Activated naive CD8-positive, alpha-beta T cell treated with anti-CD3 and anti-CD28 coated beads, Interleukin-2, amount 10 ng/mL, durations not matched to agents 7 days and 5 days (primary cell): ENCODE measurements around the gene RBMS1. TPM values are rescaled to one million over a fixed set of nuclear protein-coding genes. Genes with fewer than 3 reads are reported as not detected.

Source experiments
- ATAC-seq: fragments of 150-1000 bp; cut with Tn5 transposase; one replicate; pipeline ENCODE4 v1.10.0; 2021; ENCODE audit warnings: low read depth, moderate library complexity
- POLR2A ChIA-PET: fragments of 350-600 bp; sonication (Branson Sonifier 250); formaldehyde crosslinking; loops from one replicate; lab custom pipeline; 2021; ENCODE audit warnings: antibody characterized with exemption; lab: Charles Lee
- DNase-seq: peaks from one replicate; pipeline ENCODE4 v3.0.0; 2021
- H3K27ac Mint-ChIP-seq: one replicate; pipeline ENCODE4 v1.8.0; 2022; ENCODE audit warnings: mild to moderate bottlenecking, mixed read lengths
- H3K27me3 Mint-ChIP-seq: one replicate; pipeline ENCODE4 v1.8.0; 2022; ENCODE audit warnings: mild to moderate bottlenecking, moderate library complexity, mixed read lengths
- H3K36me3 Mint-ChIP-seq: one replicate; pipeline ENCODE4 v1.8.0; 2021; ENCODE audit warnings: mild to moderate bottlenecking, mixed read lengths
- H3K4me1 Mint-ChIP-seq: one replicate; pipeline ENCODE4 v1.8.0; 2021; ENCODE audit warnings: mixed read lengths
- H3K4me3 Mint-ChIP-seq: one replicate; pipeline ENCODE4 v1.8.0; 2022; ENCODE audit warnings: mild to moderate bottlenecking, moderate library complexity, mixed read lengths
- H3K9me3 Mint-ChIP-seq: one replicate; pipeline ENCODE4 v1.8.0; 2021; ENCODE audit warnings: mixed read lengths
- total RNA-seq, 2 experiments: library from RNA; stranded (reverse); gene quantifications; one replicate each; pipeline ENCODE4 v1.2.3, GENCODE V29; 2021

The RBMS1 gene
- total RNA-seq, 2 experiments from 2014 or later: 87.9 to 90.6 TPM

DNA sequence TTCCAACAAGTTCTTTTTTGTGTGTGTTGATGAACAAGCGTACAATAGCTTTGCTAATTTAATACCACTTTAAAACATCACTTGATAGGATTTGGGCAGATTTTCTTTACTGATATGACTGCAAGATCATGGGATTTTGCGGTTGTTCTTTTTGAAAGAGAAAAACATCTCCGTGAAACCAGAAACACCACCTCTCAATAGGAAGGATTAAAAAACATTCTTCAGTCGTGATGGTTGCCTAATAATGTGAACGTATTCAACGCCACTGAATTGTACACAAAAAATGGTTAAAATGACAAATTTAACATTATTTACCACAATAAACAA is 19.3 kb downstream of the RBMS1 start:
- Mint-ChIP-seq H3K4me1 (peaks cover 19% of the 10 kb centered on the region), H3K36me3 (peaks cover 14% of the 10 kb centered on the region), H3K27me3 (no peaks in the 10 kb centered on the region), H3K9me3 (no peaks in the 10 kb centered on the region), H3K4me3 (no peak overlapping the region), H3K27ac (no peak overlapping the region)
- ATAC-seq (no peak), DNase-seq (no peak)
- POLR2A ChIA-PET: no interaction called here

DNA sequence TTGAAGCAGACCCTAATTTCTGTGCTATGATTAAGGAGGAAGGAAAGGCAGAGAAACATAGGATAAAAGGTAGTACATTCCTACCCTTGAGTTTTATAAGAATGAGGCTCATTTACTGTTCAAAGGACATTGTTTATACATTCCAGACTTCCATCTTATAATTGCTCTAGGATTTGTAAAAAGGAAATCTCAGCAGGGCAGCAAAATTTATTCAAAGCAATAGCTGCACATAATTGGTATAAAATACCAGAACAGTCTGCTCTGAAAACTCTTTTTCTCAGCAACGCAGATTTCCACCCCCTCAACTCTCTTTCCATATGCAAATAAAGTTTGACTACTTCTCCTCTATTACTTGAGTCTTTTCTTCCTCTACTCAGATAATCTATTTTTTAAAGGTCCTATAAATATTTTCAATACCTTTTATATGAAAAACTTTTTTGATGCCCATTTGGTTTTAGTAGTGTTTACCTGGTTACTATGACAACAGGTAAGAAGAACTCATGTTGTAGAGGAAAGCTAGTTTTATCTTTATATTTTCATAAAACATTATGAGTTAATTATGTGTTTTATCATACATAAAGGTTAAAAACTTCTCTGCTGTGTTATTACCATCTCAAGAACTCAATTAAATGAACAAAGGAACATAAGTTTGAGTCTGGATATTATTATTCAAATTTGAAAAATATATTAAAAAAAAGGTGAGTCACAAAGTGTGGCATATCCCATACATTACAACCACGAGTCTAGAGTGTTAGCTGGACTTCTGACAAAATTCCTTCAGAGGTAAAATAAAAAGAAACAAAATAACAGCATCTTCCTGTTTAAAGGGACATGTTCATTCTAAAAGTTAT is 19.9 kb downstream of the RBMS1 start:
- Mint-ChIP-seq H3K4me1 (peaks cover 19% of the 10 kb centered on the region), H3K27ac (no peak overlapping the region), H3K9me3 (no peaks in the 10 kb centered on the region), H3K4me3 (no peak overlapping the region), H3K27me3 (no peaks in the 10 kb centered on the region), H3K36me3 (peaks cover 14% of the 10 kb centered on the region)
- ATAC-seq (no peak), DNase-seq (no peak)
- POLR2A ChIA-PET: no interaction called here

DNA sequence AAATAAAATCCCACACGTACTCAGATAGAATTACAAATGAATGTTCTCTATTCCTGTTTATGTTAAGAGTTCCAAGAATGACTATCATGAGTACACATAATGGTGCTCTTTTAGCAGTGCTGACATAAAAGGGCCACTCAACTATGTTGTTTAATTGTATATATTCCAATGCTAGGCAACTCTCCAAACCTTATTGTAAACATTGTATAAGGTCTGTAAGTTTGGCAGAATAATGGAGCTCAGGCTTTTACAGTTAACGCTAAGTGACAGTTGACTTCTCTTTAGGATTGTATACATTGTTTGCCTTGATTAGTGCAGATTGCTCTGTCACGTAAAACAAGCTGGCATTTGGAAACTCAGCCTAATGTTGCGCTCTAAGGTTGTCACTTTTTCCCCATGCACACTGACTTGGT is 20.8 kb downstream of the RBMS1 start:
- Mint-ChIP-seq H3K4me3 (no peak overlapping the region), H3K4me1 (peaks cover 20% of the 10 kb centered on the region), H3K36me3 (peaks cover 11% of the 10 kb centered on the region), H3K27ac (no peak overlapping the region), H3K27me3 (no peaks in the 10 kb centered on the region), H3K9me3 (no peaks in the 10 kb centered on the region)
- POLR2A ChIA-PET: interaction anchor here (0.6 kb wide), 1 partner anchor 49 kb away, joined by 3 read pairs; no protein-coding TSS in a partner anchor
- DNase-seq (no peak), ATAC-seq (no peak)

DNA sequence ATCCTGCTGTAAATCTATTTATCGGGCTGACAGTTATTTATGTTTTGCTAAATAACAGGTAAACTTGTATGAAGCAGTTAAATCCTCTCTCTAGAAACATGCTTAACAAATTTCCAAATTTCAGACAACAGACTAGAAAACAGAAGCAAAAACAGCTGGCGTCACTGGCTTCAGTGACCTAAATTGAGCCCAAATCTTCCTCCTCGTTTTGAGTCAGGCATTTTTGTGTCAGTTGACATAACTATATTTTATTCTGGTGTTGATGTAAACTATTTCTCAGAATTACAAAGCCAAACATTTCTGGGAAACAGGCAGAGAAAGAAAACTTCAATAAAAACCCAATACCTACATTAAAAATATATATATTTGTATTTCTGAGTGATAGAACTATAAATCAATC is 21.7 kb downstream of the RBMS1 start:
- Mint-ChIP-seq H3K27ac (no peak overlapping the region), H3K27me3 (no peaks in the 10 kb centered on the region), H3K36me3 (peaks cover 13% of the 10 kb centered on the region), H3K4me3 (no peak overlapping the region), H3K9me3 (no peaks in the 10 kb centered on the region), H3K4me1 (peaks cover 26% of the 10 kb centered on the region)
- POLR2A ChIA-PET: no interaction called here
- ATAC-seq (no peak), DNase-seq (no peak)

DNA sequence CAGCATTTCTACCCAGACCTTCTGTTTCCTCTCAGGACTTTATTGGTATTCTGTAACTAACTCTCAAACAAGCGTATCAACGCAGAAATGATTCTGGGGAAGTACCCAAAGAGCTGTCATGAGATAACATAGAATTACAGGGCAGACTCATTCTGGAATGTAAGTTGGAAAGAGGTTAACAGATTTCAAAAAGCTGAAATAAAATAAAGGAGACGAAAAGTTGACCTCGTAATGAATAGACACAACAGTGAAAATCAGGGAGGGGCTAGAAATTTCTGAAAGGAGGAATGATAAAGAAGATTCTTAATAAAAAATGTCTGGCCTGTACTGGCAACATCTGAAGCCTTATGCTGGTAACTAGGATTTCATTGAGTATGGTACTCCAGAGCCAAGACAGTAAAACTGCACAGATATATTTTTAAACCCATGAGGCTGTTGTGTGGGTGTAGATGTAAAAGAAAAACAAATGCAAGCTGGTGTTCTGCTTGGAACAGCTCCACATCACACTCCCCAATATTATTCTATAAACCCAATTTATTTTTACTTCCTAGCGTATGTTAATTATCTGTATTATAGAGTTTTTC is 23.9 kb downstream of the RBMS1 start:
- Mint-ChIP-seq H3K36me3 (peaks cover 15% of the 10 kb centered on the region), H3K9me3 (no peaks in the 10 kb centered on the region), H3K27me3 (no peaks in the 10 kb centered on the region), H3K27ac (no peak overlapping the region), H3K4me1 (peaks cover 32% of the 10 kb centered on the region), H3K4me3 (no peak overlapping the region)
- no peak for ATAC-seq
- POLR2A ChIA-PET: no interaction called here
- no peak for DNase-seq

DNA sequence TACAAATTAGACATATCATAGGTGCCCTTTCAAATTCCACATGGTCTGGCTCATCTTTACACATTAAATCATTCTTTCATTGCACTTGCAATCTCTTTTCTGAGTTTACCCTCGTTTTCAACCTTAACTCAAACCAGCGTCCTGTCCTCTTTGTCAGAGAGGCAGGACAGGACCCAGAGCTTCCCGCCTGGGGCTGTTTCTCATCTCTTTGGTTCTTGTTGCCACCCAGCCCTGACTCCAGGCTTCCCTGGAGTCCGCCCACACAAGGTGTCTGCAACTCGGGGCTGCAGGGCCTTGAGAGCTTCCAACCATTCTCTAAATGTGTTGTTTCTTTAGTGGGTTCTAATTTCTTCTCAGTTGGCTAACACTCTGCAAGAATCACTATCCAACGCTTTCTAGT is 24.4 kb downstream of the RBMS1 start:
- Mint-ChIP-seq H3K4me1 (peaks cover 32% of the 10 kb centered on the region), H3K9me3 (no peaks in the 10 kb centered on the region), H3K4me3 (no peak overlapping the region)

DNA sequence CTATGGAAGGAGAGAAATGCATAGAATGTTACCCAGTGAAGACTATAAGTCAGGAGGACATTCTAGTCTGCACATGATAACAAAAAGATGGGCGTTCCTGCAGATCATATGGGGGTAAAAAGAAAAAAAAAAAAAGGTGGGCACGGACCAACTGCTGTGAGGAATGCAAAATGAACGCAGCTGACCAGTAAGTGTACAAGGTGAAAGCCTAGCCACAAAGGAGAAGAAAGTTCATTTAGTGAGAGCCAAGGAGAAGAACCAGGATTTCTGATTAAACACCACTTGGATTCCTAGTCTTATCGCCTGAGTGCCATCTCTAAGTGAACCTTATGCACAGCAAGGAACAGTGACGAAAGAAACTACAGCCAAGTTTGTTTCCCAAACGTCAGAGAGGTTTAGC is 26.5 kb downstream of the RBMS1 start:
- Mint-ChIP-seq H3K27me3 (no peaks in the 10 kb centered on the region), H3K4me3 (no peak overlapping the region), H3K4me1 (peaks cover 34% of the 10 kb centered on the region), H3K27ac (no peak overlapping the region), H3K9me3 (peaks cover 6% of the 10 kb centered on the region), H3K36me3 (peaks cover 24% of the 10 kb centered on the region)
- ATAC-seq (no peak), DNase-seq (no peak)
- POLR2A ChIA-PET: no interaction called here

More for the DNA sequence above, 24.4 kb downstream of the RBMS1 start:
- Mint-ChIP-seq H3K27me3 (no peaks in the 10 kb centered on the region), H3K36me3 (peaks cover 15% of the 10 kb centered on the region), H3K27ac (no peak overlapping the region)
- ATAC-seq: no peak
- no peak for DNase-seq
- POLR2A ChIA-PET: no interaction called here

DNA sequence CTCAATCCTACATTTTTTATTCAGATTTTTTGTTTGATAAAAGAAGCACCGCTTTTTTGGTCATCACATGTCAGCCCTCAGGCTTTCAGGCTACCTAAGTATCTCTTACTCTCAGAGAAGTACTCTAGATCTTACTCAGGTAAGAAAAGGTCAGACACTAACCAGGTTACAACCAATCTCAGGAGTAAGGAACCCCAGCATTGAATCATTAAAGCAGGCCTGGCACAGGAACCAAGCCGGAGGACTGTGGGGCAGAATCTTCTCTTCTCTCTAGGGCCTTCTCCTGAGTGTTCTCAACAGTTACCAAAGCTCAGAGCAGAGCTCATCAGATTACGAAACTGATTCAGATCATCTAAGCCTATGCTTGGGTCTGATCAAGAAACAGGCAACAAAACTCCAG is 28.2 kb downstream of the RBMS1 start:
- Mint-ChIP-seq H3K4me1 (peaks cover 29% of the 10 kb centered on the region), H3K4me3 (no peak overlapping the region), H3K27ac (no peak overlapping the region), H3K9me3 (peaks cover 6% of the 10 kb centered on the region), H3K27me3 (no peaks in the 10 kb centered on the region), H3K36me3 (peaks cover 24% of the 10 kb centered on the region)
- ATAC-seq (no peak), DNase-seq (no peak)
- POLR2A ChIA-PET: no interaction called here

DNA sequence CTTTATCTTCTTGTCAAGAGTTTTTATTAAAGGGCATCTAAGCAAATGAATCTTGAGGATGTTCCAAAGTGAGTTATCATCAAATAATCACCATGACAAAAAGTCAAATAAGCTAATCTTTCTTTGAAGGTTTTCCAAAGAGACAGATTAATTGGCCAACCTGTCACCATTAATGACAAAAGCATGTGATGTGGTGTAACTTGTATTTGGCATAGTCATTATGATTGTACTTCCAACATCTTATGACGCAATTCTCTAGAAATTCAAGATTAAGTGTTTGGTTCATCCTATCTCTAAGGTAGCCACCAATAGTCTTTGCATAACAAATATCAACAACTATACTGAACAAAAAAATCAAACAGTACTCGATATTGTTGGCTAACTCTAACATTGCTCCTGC is 28.6 kb downstream of the RBMS1 start:
- Mint-ChIP-seq H3K27ac (no peak overlapping the region), H3K36me3 (peaks cover 24% of the 10 kb centered on the region), H3K9me3 (peaks cover 6% of the 10 kb centered on the region), H3K4me3 (no peak overlapping the region), H3K4me1 (peaks cover 33% of the 10 kb centered on the region), H3K27me3 (no peaks in the 10 kb centered on the region)
- POLR2A ChIA-PET: no interaction called here
- DNase-seq (no peak), ATAC-seq (no peak)

DNA sequence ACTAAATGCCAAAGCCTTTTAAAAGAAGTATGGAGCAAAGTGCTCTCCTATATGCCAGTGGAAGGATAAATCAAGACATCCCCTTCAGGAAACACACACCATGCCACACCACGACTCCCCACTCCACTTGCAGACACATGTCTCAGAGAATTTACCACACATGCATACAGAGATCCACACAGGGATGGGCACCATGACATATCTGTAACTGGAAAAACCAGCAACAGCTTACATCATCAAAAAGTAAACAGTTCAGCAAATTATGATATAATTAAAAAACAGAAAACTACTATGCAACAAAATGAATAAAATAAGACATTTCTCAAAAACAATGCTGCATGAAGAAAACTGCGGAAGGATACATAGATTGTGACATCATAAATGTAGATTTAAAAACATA is 29.6 kb downstream of the RBMS1 start:
- Mint-ChIP-seq H3K4me1 (peaks cover 40% of the 10 kb centered on the region), H3K36me3 (peaks cover 29% of the 10 kb centered on the region), H3K4me3 (no peak overlapping the region), H3K27ac (no peak overlapping the region), H3K27me3 (no peaks in the 10 kb centered on the region), H3K9me3 (peaks cover 6% of the 10 kb centered on the region)
- DNase-seq (no peak), ATAC-seq (no peak)
- POLR2A ChIA-PET: no interaction called here

DNA sequence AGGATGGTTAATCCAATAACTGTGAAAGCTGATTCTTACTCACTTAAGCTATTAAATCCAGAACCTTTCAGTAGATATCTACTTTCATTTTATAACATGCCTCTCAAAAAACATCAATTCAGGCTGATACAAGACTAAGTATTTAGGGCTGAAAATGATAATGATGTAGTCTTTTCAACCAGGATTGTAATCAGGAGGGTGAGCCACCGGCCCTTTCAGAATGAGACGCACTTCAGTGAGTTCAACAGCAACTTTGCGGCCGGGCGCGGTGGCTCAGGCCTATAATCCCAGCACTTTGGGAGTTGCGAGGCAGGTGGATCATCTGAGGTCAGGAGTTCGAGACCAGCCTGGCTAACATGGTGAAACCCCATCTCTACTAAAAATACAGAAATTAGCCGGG is 30.4 kb downstream of the RBMS1 start:
- DNase-seq (no peak), ATAC-seq (no peak)
- peaks cover 6% of the 10 kb centered on the region for H3K9me3 Mint-ChIP-seq
- peaks cover 46% of the 10 kb centered on the region for H3K4me1 Mint-ChIP-seq
- H3K36me3 Mint-ChIP-seq: peaks cover 35% of the 10 kb centered on the region
- H3K27ac Mint-ChIP-seq: no peak overlapping the region
- H3K4me3 Mint-ChIP-seq: no peak overlapping the region
- no peaks in the 10 kb centered on the region for H3K27me3 Mint-ChIP-seq
- POLR2A ChIA-PET: no interaction called here

DNA sequence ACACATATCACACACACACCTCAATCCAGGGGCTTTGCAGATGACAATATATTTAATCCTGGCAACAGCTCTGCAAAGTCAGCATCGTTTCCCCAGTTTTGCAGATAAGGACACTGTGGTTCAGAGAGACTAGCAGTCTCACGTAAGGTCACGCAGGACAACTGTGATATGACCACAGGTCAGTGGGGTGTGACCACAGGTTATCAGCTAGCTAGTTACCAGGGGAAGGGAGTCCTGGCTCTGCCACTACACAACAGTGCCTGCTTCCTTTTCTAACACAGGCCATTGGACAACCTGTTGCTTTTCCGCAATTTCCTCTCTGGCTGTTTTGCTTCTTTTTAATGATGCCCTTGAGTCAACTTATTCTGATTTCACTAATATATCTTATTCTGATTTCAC is 33.3 kb downstream of the RBMS1 start:
- H3K27me3 Mint-ChIP-seq: no peaks in the 10 kb centered on the region
- DNase-seq (no peak), ATAC-seq (no peak)
- no peak overlapping the region for H3K27ac Mint-ChIP-seq
- H3K4me3 Mint-ChIP-seq: no peak overlapping the region
- H3K9me3 Mint-ChIP-seq: peaks cover 6% of the 10 kb centered on the region
- H3K4me1 Mint-ChIP-seq: peaks cover 36% of the 10 kb centered on the region
- POLR2A ChIA-PET: no interaction called here
- peaks cover 39% of the 10 kb centered on the region for H3K36me3 Mint-ChIP-seq

DNA sequence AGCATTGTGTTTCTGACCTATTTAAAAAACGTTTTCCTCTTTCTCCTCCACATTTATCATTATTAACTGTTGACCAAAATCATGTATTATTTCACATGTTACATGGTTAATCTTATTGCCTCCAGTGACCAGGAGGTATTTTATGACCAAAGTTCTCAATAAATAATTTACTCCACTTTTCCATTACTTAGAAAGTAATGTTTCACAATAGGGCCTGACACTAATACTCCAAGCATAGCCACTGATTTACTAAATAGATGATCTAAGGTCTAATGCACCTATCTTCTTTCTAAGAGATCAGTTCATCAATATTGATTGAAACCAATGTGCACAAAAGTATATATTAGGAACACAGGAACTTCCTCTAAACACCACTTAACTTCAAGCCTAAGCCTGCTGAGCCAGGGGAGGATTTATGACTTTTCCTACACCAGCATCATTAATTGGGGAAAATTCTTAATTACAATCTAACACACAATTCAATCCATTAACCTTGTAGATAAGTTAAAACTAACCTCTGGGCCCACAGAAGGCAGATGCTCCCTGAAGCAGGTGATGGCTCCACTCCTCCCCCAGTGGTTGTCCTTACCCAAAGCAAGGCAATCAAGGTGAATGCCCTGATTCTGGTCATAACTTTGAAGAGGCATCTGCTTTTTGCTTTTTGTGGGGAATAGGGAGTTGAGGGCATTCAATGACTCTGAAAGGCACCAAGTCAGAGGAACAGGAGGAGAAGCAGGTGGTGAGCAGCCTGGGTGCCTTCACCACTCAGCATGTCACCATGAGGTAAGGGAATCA is 33.9 kb downstream of the RBMS1 start:
- Mint-ChIP-seq H3K4me3 (no peak overlapping the region), H3K9me3 (peaks cover 6% of the 10 kb centered on the region), H3K4me1 (peaks cover 39% of the 10 kb centered on the region), H3K27me3 (no peaks in the 10 kb centered on the region), H3K27ac (no peak overlapping the region), H3K36me3 (peaks cover 39% of the 10 kb centered on the region)
- POLR2A ChIA-PET: no interaction called here
- DNase-seq: no peak
- ATAC-seq: no peak
